NCI-H146 (cell line): ENCODE data around the gene MED29.

Source experiments
- DNase-seq: peaks from one replicate; lab custom pipeline; 2025; lab: John Stamatoyannopoulos, UW

Gene MED29

DNA sequence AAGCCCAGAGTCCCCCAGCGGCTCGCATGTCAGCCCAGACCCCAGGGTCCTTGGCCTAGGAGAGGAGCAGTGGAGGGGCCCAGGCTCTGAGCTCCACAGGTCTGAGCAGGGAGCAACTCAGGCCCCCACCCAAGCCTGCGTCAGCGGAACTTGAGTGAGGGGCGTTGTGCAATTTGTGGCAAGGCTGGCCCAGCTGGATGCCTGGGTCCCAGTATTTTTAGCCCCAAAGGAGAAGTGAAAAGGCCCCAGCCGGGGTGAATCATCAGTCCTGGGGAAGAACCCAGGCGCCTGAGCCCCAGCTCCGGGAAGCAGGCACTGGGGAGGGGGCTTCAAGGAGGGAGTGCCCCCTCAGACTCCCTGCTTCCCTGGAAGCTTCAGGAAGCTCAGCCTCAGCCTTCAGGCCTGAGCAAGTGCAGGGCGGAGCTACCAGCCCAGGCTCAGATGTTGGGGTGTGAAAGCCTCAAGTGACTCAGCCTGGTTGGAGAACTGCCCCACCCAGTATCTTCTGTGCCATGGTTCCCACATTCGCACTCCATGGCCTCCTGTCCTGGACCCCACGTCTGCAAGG is 7.2 kb downstream of the MED29 start:
- no peak for DNase-seq

DNA sequence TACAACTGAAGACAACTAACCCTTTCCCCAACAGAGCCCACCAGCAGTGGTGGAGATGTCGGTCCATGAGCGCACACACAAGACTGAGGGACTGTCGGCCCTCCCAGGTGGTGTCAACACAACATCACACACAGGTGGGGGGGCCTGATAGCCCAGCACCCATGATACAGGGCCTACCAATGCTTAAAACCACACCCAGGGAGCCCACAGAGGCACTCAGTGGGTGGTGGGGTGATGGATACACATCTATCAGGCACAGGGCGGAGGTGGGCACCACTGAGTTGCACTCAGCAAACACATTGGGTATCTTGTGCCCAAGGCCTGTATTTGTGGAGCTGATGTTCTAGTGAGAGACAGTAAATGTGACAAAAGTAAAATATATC is 8.5 kb downstream of the MED29 start:
- DNase-seq, result no peak

DNA sequence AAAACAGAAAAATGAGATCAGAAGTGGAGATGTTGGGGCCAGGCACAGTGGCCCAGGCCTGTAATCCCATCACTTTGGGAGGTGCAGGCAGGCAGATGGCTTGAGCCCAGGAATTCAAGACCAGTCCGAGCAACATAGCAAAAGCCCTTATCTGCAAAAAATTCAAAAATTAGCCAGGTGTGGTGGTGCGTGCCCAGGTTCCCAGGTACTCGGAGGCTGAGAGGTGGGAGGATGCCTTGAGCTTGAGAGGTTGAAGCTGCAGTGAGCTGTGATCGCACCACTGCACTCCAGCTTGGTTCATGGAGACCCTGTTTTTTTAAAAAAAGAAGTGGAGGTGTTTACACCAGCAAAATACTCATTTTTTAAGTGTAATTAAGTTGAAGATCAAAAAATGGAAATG is 8.9 kb downstream of the MED29 start:
- DNase-seq, result no peak

DNA sequence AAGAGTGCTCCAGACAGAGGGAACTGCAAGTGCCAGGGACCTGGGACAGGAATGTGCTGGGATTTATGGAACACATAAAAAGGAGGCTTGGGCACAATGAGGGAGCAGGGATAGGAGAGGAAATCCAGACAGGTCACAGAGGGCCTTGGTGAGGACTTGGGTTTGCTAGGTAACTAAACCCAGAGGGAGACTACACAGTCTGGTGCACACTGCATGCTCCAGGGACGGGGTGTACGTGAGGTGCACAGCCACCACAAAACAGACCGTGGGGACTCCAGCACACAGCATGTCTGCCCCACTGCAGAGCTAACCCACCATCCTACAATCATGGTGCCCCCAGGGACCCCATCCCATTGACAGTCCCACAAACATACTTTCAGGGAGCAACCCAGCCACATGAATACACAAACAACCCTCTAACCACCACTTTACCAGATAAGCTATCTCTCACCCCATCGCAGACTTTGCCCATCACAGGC is 9.9 kb downstream of the MED29 start:
- no peak for DNase-seq

DNA sequence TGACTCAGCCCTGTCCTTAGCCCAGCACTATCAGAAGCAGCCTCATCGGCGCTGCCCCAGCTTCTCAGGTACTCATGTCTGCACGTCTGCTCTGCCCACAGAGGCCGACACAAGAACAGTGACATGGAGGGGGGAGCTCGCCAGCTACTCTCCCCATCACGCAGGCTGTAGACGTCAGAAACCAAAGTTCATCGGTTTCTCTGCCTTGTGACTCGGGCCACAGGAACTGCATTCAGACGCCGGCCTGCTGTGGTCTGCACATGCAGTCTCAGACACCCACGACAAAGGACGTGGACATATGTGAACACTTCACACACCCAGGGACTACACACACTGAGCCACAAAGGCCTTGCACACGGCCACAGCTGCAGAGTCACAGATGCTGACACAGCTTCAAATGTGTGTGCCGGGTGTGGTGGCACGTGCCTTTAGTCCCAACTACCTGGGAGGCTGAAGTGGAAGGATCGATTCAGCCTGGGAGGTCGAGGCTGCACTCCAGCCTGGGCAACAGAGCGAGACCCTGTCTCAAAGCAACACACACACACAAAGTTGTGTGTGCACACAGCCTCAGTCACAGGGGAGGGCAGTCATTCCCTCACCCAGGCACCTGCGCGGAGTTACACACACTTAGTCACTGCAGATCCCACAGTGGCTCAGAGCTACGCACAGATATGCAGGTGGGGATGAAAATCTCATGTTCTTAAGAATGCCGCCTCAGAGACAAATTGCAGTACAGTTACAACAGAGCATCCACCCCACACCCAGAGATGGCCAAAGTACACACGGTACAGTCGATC is 10.6 kb downstream of the MED29 start:
- no peak for DNase-seq

DNA sequence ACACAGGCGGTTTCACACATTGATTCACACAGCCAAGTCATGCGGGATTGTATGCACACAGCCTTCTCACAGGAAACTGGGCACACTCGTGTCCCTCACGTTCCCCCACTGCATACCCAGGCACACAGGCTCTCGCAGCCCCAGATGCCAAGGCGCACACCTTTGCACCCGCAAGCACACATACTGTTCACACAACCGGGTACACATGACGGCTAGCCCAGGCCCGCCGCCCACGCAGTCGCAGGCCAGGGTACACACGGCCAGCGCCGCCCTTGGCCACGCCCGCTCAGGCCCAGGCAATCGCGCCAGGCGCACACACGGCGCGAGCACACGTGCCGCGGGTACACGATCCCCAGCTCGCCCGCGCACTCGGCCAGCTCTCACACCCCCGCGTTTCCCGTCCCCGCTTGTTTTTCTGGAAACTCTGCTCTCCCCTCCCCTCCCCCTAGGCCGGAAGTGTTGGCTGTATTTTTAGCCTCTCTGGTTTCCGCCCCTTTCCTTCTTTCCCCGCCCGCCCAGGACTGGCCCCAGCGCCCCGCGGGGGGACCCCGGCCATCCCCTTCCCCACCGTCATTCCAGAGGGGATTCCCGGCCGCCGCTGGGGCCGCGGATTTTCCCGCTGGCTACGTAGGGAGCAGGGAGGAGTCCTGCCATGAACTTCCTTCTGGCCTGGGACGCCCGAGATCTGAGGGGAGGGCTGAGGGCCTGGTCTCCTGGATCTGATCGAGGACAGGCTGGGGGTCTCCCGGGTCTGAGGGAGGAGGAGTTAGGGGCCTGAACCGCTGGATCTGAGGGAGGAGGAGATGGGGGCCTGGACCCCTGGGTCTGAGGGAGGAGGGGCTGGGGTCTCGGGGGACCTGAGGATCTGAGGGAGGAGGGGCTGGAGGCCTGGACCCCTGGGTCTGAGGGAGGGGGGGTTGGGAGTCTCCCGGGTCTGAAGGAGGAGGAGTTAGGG is 11.4 kb downstream of the MED29 start:
- DNase-seq, result peak; percentile 74

DNA sequence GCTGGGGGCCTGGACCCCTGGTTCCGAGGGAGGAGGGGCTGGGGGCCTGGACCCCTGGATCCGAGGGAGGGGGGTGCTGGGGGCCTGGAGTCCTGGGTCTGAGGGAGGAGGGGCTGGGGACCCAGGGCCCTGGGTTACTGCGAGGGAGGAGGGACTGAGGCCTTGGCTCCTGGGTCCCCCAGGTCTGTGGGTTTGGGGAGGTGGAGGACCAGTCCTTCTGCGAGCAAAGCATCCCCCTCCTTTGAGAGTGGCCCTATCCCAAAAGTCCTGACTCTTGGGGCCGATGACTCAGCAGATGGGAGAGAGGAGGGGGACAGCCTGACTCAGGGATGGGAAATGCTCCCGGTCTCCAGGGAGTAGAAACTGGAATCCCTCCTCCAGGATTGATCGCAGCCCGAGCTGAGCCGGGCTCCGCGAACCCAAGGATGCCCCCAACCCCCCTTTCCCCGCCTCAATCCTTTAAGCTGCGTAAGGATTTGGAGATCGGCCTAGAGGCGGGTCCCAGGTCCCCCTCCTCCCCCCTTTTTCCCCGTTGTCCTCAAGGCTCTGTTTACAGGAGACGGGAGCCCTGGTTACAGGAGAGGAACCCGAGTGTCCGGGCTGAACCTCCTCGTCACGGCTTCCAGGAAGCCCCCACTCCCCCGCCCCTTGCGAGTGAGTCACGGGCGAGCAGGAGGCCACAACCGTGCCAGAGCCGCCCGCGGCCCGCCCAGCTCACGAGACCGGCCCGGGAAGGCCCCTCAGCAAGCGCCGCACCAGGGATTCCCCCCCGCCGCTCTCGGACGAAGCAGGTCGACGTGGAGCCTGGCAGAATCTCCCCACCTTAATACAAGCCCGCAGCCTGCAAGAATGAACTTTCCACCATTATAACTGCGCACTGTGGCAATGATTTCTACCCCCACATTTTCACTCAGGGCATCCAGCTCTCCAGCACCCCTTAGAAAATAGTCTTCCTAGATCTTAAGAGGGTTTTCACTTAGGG is 12.4 kb downstream of the MED29 start:
- peak; percentile 80 for DNase-seq

DNA sequence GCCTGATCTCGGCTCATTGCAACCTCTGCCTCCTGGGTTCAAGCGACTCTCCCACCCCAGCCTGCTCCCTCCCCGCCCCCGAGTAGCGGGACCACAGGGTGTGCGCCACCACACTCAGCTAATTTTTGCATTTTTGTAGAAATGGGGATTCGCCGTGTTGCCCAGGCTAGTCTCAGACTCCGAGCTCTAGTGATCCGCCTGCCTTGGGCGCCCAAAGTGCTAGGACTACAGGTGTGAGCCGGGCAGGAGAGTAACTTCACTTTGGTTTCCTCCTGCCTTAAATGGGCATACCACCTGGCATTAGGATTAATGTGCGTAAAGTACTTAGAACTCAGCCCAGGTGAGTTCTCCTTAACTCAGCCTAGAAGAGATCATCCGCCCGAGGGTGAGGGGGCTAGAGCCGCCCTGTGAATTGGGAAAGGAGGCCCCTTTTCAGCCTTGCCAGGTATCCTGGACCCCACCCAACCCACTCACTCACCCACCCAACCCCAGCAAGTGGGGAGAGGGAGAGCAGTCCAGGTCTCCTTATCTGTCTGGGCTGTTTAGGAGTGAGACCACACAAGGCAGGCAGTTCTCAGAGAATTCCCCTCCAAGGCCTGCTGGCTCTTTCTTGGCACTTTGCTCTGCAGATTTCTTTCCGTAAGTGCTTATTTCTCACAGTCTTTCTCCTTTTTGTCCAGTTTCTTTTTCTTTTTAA is 14.2 kb downstream of the MED29 start:
- DNase-seq, result no peak

DNA sequence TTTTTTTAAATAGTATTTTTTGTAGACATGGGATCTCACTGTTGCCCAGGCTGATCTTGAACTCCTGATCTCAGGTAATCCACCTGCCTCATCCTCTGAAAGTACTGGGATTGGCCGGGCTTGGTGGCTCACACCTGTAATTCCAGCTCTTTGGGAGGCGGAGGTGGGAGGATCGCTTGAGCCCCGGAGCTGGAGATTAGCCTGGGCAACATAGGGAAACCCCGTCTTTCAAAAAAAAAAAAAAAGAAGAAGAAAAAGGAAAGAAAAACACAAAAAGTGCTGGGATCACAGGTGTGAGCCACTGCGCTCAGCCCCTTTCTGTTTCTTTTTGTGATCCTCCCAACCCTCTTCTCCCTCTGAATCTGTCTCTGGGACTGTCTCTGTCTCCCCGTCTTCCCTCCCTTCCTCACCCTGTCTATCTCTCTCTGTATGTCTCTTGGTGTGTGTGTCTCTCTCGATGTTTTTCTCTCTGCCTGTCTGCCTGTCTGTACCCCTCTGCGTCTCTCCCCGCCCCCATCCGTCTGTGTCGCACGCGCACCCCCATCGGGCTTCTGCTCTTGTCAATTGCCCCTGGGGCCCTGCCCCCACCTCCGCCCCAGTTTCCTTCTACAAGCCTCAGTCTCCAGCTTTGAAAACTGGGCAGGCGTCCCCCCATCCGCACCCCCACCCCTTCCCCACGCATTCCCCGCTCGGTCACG is 14.9 kb downstream of the MED29 start:
- DNase-seq, result no peak

DNA sequence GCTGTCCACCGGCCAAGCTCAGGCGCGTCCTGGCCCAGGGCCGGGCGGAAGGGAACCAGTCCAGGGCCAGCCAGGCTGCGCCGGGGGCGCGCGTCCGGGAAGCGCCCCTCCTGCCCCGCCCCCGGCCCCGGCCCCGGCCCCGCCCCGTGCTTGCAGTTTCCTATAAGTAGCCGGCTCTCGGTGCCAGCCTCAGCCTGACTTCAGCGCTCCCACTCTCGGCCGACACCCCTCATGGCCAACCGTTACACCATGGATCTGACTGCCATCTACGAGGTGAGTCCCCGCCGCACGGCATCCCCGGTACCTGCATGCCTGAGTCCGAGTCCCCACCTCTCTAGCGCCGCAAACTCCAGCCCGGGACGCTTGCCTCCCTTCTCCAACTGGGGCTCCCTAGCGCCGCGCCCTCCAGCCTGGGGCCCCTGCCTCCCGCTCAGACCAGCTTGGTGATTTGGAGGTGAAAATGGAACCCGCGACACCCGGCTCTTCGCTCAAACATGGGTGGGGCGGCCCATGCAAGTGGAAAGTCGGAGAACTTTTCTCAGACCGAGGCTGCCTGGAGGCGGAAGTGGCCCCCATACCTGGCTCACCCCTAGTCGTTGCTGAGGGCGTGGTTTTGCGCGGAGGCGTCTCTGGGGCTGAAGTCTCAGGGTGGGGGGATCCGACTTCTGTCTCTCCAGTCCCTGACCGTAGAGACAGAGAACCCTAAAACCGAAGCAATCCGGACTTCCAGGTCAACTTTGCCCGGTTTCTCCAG is 15.7 kb downstream of the MED29 start, which contains the start of gene ZFP36:
Gene ZFP36, plus strand, starts transcription at position 192 of the 754 bp plus-strand sequence. Its CDS starts 58 bp downstream, at position 250.
- DNase-seq, result peak; percentile 78

DNA sequence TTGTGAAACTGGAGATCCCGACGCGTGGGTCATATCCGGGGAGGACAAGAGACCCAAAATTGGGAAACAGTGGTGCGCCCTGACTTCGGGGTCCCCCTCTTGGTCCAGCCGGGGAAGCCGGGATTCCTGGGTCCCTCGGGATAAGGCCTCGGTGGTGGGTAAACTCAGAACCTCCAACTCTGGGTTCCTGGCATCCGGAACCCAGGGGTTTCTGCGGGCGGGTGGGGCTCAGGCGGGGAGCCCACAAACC is 16.2 kb downstream of the MED29 start:
- DNase-seq, result no peak

DNA sequence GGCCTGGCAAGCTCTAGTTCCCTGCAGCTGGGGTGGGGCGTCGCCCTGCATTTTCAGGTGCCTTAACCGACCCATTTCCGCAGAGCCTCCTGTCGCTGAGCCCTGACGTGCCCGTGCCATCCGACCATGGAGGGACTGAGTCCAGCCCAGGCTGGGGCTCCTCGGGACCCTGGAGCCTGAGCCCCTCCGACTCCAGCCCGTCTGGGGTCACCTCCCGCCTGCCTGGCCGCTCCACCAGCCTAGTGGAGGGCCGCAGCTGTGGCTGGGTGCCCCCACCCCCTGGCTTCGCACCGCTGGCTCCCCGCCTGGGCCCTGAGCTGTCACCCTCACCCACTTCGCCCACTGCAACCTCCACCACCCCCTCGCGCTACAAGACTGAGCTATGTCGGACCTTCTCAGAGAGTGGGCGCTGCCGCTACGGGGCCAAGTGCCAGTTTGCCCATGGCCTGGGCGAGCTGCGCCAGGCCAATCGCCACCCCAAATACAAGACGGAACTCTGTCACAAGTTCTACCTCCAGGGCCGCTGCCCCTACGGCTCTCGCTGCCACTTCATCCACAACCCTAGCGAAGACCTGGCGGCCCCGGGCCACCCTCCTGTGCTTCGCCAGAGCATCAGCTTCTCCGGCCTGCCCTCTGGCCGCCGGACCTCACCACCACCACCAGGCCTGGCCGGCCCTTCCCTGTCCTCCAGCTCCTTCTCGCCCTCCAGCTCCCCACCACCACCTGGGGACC is 16.6 kb downstream of the MED29 start:
- no peak for DNase-seq

DNA sequence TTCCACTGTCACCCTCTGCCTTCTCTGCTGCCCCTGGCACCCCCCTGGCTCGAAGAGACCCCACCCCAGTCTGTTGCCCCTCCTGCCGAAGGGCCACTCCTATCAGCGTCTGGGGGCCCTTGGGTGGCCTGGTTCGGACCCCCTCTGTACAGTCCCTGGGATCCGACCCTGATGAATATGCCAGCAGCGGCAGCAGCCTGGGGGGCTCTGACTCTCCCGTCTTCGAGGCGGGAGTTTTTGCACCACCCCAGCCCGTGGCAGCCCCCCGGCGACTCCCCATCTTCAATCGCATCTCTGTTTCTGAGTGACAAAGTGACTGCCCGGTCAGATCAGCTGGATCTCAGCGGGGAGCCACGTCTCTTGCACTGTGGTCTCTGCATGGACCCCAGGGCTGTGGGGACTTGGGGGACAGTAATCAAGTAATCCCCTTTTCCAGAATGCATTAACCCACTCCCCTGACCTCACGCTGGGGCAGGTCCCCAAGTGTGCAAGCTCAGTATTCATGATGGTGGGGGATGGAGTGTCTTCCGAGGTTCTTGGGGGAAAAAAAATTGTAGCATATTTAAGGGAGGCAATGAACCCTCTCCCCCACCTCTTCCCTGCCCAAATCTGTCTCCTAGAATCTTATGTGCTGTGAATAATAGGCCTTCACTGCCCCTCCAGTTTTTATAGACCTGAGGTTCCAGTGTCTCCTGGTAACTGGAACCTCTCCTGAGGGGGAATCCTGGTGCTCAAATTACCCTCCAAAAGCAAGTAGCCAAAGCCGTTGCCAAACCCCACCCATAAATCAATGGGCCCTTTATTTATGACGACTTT is 17.4 kb downstream of the MED29 start:
- DNase-seq, result peak; percentile 41

DNA sequence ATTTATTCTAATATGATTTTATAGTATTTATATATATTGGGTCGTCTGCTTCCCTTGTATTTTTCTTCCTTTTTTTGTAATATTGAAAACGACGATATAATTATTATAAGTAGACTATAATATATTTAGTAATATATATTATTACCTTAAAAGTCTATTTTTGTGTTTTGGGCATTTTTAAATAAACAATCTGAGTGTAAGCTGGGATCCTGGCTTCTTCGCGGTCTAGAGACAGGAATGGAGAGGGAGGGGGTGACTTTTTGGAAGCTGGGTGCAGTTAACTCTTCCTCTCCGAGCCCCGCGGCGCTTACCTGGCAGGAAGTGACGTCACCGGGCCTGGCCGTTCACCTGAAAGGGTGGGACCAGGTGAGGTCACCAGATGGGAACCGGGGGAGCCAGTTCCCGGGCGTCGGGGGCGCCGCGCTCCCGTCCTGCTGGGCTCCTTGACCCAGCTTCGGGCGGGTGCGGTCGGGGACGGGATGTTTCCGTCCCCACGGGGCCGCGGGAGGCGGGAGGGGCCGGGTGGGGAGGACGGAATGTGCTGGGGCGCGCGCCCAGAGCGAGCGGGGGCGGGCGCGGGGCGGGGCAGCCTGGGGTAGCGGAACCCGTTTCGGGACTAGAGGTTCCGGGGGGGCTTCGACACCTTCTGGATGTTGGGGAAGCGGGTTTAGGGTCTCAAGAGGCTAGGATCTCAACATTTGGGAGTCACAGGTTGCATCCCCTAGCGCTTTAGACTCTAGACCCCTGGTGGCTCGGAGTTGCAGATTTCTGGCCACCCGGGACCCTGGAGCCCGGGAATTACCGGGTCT is 18.2 kb downstream of the MED29 start:
- peak; percentile 99 for DNase-seq

DNA sequence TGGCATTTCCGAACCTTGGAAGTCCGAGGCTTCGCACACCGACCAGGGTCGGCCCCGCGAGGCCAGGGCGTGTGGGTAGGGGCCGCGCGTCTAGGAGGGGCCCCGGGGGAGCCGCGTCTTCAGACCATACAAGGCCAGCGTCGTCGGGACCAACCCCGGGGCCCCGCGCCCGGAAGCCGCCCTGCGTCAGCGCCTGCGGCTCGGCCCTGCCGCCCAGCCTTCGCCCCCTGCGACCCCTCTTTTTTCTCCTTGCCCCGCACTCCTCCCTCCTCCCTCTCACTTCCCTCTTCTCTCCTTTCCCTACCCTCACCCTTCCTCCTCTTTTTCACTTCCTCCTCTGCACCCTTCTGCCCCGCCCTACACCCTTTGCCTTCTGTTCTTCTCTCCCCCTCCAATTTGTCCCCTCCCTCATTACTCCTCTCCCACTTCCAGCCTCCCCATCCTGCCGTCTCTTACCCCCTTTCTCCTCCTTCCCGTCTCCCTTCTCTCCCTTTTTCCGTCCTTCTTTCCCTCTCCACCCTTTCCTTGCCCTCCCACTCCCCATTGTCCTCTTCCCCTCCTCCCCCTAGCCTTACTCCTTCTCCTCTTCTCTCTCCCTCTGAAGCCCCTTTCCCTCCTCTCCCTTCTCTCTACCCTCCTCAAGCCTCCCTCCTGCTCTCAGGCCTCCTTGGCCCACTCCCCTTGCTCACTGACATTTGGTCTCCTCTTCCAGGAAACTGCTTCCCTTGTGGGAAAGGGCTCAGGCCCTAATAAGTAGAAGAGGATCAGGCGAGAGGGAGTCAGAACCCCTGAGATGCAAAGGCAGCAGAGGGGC is 19.0 kb downstream of the MED29 start:
- peak; percentile 53 for DNase-seq

DNA sequence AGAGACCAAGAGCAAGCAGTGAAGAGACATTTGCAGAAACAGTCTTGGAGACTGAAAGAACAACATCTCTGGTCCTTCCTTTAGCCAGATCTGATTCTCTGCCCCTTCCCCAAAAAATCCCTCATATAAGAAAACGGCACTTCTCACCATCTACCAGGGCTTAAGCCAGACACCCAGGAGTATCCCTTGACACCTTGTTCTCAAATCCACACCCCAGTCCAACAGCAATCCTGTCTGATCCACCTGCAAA is 19.6 kb downstream of the MED29 start:
- DNase-seq, result no peak
